Stomach (tissue), 19 donors: ENCODE data around the gene DEDD2. TPM values are rescaled to one million over a fixed set of nuclear protein-coding genes. Genes with fewer than 3 reads are reported as not detected.
"Not testable (repeated sequence)": the region's sequence is repeated elsewhere in the genome, so short reads cannot be mapped to it uniquely, and the experiment has no call there.

Experiments
- DNase-seq, 2 donors: peaks; one replicate each; pipeline versions ENCODE4 v3.0.0 to v3.0.0-alpha.2; 2013 to 2019
- H3K27ac ChIP-seq, 5 donors: fragments of 200-600 bp in 4 of 5; sonication (generic) in 4 of 5; one replicate each; pipeline ENCODE4 v1.5.1; 2013 to 2019; ENCODE audit warnings: mild to moderate bottlenecking in 1 of 5, moderate library complexity in 1 of 5
- H3K27me3 ChIP-seq, 3 donors: fragments of 200-600 bp; sonication (generic); one replicate each; pipeline ENCODE4 v1.5.1; 2017 to 2019; ENCODE audit warnings: mixed run types in 1 of 3
- H3K36me3 ChIP-seq, 4 donors: fragments of 200-600 bp; sonication (generic); 1 replicate in 3 of 4; 2 replicates in 1 of 4; pipeline ENCODE4 v1.5.1; 2016 to 2019
- H3K4me1 ChIP-seq, 4 donors: fragments of 200-600 bp; sonication (generic); one replicate each; pipeline ENCODE4 v1.5.1; 2016 to 2019
- H3K4me3 ChIP-seq, 4 donors: fragments of 200-600 bp; sonication (generic) in 3 of 4; one replicate each; pipeline ENCODE4 v1.5.1; 2016 to 2019; ENCODE audit warnings: mild to moderate bottlenecking in 1 of 4
- H3K9me3 ChIP-seq, 4 donors: fragments of 200-600 bp; sonication (generic); one replicate each; pipeline ENCODE4 v1.5.1; 2016 to 2019
- CTCF ChIP-seq, 7 experiments: fragments of 450-650 bp in 4 of 7; fragments of 200-600 bp in 3 of 7; sonication (generic) in 3 of 7; IDR thresholded peaks; one replicate each; pipeline ENCODE4 v1.5.1; 2016 to 2019; ENCODE audit warnings: antibody characterized with exemption in 7 of 7, control low read depth in 2 of 7, mild to moderate bottlenecking in 1 of 7
- EP300 ChIP-seq: sonication (generic); formaldehyde crosslinking; IDR thresholded peaks from one replicate; pipeline ENCODE4 v1.6.1; 2017; ENCODE audit warnings: antibody characterized with exemption
- POLR2A ChIP-seq, 4 donors: fragments of 450-650 bp; IDR thresholded peaks; one replicate each; pipeline ENCODE4 v1.6.1; 2016; ENCODE audit warnings: antibody characterized with exemption in 4 of 4, control low read depth in 2 of 4, mild to moderate bottlenecking in 1 of 4, moderate library complexity in 1 of 4
- POLR2AphosphoS5 ChIP-seq, 3 donors: sonication (generic); formaldehyde crosslinking; IDR thresholded peaks; one replicate each; pipeline ENCODE4 v1.6.1; 2016; ENCODE audit warnings: antibody characterized with exemption in 3 of 3
- WGBS, 5 donors: extraction: QIAGEN DNeasy Blood & Tissue Kit in 3 of 5; methylation state at CpG; one replicate each; pipeline versions ENCODE4 v1.1.5 to v1.1.7; 2013 to 2018; 5-methylcytosine and 5-hydroxymethylcytosine counted together
- intact Hi-C: fragments of 100-400 bp; cut with DNase I; formaldehyde crosslinking; loops from one replicate; pipeline ENCODE4 v1.15.1; 2023; ENCODE audit warnings: low total_unique reads
- long read RNA-seq, 10 donors: transcript quantifications; one replicate each; lab custom pipeline, GENCODE V29; 2026
- polyA plus RNA-seq, 3 donors: library from polyadenylated mRNA; stranded (reverse); fragments of 200-250 nt; gene quantifications; one replicate each; pipeline ENCODE4 v1.2.3, GENCODE V29; 2013
- total RNA-seq, 5 donors: library from RNA; depleted of rRNA; stranded (reverse); fragments of >200 nt; gene quantifications; one replicate each; pipeline versions ENCODE4 v1.1.0 to v1.2.3, GENCODE V29; 2014 to 2016
- donor health status: healthy with polysubstance abuse.
- donor health status: Bipolar disorder and iron deficiency.
- donor health status: healthy.

DEDD2 gene, protein sequence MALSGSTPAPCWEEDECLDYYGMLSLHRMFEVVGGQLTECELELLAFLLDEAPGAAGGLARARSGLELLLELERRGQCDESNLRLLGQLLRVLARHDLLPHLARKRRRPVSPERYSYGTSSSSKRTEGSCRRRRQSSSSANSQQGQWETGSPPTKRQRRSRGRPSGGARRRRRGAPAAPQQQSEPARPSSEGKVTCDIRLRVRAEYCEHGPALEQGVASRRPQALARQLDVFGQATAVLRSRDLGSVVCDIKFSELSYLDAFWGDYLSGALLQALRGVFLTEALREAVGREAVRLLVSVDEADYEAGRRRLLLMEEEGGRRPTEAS
- 100 to 1,000 TPM in 1 of 5 donors, 10 to 100 TPM in 4; 16.7 to 195 (median 43.8) TPM for total RNA-seq
- polyA plus RNA-seq: 10 to 100 TPM; 20.8 to 35.9 (median 22.0) TPM
- long read RNA-seq, donor 1, partial matches to known transcripts: 0 of 3 reads
- long read RNA-seq, donor 1, other reads (novel, unspliced or antisense): 0 of 3 reads
- long read RNA-seq, donor 2, transcript DEDD2-205 (5 exons, 1,183 nt): major isoform, 5 of 20 reads
- long read RNA-seq, donor 2, partial matches to known transcripts: 14 of 20 reads
- long read RNA-seq, donor 2, other reads (novel, unspliced or antisense): 0 of 20 reads
- long read RNA-seq, donor 3, partial matches to known transcripts: 0 of 3 reads
- long read RNA-seq, donor 3, other reads (novel, unspliced or antisense): 0 of 3 reads
- long read RNA-seq, donor 4: 0 reads
- long read RNA-seq, donor 5, partial matches to known transcripts: 0 of 6 reads
- long read RNA-seq, donor 5, other reads (novel, unspliced or antisense): 0 of 6 reads
- long read RNA-seq, donor 6, transcript DEDD2-205 (5 exons, 1,183 nt): major isoform, 6 of 10 reads
- long read RNA-seq, donor 6, partial matches to known transcripts: 0 of 10 reads
- long read RNA-seq, donor 6, other reads (novel, unspliced or antisense): 0 of 10 reads
- long read RNA-seq, donor 7, partial matches to known transcripts: 0 of 1 reads
- long read RNA-seq, donor 7, other reads (novel, unspliced or antisense): 0 of 1 reads
- long read RNA-seq, donor 8, partial matches to known transcripts: 0 of 7 reads
- long read RNA-seq, donor 8, other reads (novel, unspliced or antisense): 0 of 7 reads
- long read RNA-seq, donor 9, partial matches to known transcripts: 0 of 1 reads
- long read RNA-seq, donor 9, other reads (novel, unspliced or antisense): 0 of 1 reads
- long read RNA-seq, donor 10, partial matches to known transcripts: 0 of 2 reads
- long read RNA-seq, donor 10, other reads (novel, unspliced or antisense): 0 of 2 reads

DNA sequence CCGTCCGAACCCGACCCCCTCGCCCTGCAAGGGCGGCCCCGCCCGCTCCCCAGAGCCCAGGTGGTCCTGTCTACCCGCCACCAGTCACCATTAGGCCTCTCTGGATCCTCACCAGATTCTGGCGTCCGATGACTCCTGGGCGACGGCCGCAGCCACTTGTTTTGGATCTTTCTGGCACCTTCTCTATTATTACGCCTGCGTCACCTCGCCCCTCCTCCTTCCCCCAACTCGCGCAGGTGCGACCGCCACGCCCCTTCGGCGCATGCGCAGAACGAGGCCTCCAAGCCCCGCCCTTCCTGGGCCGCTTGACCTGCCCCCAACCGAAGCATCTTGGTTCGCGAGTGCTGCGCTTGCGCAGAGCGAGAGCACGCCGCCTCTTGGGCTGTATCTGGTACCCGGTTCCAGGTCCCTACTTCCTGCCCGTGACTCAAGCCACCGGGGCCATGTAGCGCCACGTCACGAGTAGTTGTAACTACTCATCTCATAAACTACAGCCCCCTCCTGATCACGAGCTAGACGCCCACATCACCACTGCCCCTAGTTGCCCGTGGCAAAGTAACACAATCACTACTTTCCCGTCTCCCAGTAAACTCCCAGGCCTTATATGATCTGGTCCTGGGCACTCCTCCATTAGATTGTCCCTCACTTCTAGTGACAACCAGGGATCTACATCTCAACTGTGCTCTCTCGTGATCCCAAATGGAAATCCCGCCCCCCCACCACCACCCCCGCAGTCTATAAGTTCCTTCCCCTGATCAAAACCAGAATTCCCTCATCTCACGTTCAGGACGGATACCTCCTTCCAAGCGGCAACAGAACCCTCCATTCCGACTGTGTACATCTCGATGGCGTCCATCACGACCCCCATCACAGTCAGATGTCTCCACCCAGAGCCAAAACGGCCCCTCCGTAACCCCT lies at the start of gene DEDD2:
Gene DEDD2, minus strand, starts transcription at position 158 of the 918 bp plus-strand sequence. CDS start 670 bp downstream, outside the sequence.
- Histone ChIP-seq H3K9me3 (no peaks in the 10 kb centered on the region), H3K4me3 (peak within 1 kb of the TSS; percentile 71 to 94 (median 84)), H3K27ac (peak within 1 kb of the TSS; percentile 89 to 98 (median 94)), H3K27me3 (no peaks in the 10 kb centered on the region), H3K4me1 (peaks cover 40 to 87% (median 68%) of the 10 kb centered on the region in 4 donors), H3K36me3 (peaks cover 11 to 28% (median 26%) of the 10 kb centered on the region in 4 donors)
- TF ChIP-seq CTCF (IDR thresholded peaks at IDR 0.05): peak in 1 of 7 experiments; percentile 25
- TF ChIP-seq POLR2A (IDR thresholded peaks at IDR 0.05): peak in 2 of 4 donors; percentile 78 to 82
- peak; percentile 95 to 96 (median 95) for TF ChIP-seq POLR2AphosphoS5 (IDR thresholded peaks at IDR 0.05)
- TF ChIP-seq EP300: no peak
- WGBS, 5 donors: 17 to 18% (median 17%) methylated on average over 53 to 57 of the region's 57 CpGs
- DNase-seq: peak; percentile 99
- intact Hi-C loops: no loop called here

DNA sequence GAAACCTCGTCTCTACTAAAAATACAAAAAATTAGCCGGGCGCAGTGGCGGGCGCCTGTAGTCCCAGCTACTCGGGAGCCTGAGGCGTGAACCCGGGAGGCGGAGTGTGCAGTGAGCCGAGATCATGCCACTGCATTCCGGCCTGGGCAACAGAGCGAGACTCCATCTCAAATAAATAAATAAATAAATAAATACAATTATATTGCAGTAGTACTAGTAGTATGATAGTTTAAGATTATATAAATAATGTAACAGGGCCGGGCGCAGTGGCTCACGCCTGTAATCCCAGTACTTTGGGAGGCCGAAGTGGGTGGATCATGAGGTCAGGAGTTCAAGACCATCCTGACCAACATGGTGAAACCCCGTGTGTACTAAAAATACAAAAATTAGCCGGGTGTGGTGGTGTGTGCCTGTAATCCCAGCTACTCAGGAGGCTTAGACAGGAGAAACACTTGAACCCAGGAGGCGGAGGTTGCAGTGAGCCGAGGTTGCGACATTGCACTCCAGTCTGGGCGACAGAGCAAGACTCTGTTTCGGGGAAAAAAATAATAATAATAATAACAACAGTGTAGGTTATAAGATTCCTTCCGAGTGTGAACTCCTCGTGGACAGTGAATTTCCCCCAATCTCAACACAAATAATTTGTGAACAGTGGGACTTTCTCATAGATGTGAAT lies 49.6 kb upstream of the DEDD2 start:
- H3K36me3 ChIP-seq, H3K27me3 ChIP-seq, DNase-seq, intact Hi-C loops, H3K9me3 ChIP-seq, H3K4me3 ChIP-seq: not testable (repeated sequence)
- 91 to 95% (median 93%) methylated on average over 21 to 25 of the region's 25 CpGs for WGBS, 5 donors
- peak overlapping the region in 2 of 5 donors; percentile 99 to 100 for H3K27ac ChIP-seq
- peaks cover 23 to 38% (median 30%) of the 10 kb centered on the region in 4 donors for H3K4me1 ChIP-seq

DNA sequence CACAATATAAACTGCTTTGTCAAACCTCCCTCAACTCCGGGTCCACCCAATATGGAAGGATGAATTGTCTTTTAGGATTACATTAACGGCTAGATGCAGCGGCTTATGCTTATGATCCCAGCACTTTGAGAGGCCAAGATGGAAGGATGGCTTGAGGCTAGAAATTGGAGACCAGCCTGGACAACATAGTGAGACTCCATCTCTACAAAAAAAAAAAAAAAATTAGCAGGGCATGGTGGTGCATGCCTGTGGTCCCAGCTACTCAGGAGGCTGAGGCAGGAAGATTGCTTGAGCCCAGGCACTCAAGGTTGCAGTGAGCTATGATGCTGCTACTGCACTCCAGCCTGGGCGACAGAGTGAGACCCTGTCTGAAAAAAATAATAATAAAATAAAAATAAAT lies 48.6 kb upstream of the DEDD2 start:
- WGBS, 5 donors: 90 to 93% (median 92%) methylated on average over 4 of the region's 4 CpGs
- H3K9me3 ChIP-seq, intact Hi-C loops, H3K36me3 ChIP-seq, H3K4me3 ChIP-seq, H3K27ac ChIP-seq, H3K27me3 ChIP-seq, DNase-seq: not testable (repeated sequence)
- H3K4me1 ChIP-seq: peaks cover 20 to 28% (median 22%) of the 10 kb centered on the region in 4 donors

DNA sequence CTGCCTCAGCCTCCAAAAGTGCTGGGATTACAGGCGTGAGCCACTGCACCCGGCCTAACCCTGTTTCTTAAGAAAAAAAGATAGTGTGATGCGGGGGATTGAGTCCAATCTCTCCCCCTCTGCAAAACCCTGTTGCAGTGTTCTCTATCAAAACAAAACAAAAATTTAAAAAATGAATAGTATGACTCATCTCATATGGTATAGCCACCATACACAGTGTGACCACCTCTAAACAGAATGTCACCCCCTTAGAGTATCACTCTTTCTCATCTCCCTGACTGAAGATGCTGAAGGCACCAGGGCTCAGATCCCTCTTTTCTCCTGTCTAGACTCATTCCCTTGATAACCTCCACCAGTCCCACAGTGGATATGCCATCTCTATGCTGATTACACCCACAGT lies 44.3 kb upstream of the DEDD2 start:
- DNase-seq: no peak
- intact Hi-C loops: no loop called here
- TF ChIP-seq POLR2A (IDR thresholded peaks at IDR 0.05) (no peak), POLR2AphosphoS5 (IDR thresholded peaks at IDR 0.05) (no peak)
- 83 to 93% (median 90%) methylated on average over 3 of the region's 3 CpGs for WGBS, 5 donors
- Histone ChIP-seq H3K9me3 (no peaks in the 10 kb centered on the region), H3K36me3 (no peaks in the 10 kb centered on the region), H3K27ac (no peak overlapping the region), H3K4me3 (no peak overlapping the region), H3K4me1 (peaks cover 0 to 5% (median 1%) of the 10 kb centered on the region in 4 donors), H3K27me3 (no peaks in the 10 kb centered on the region)

GRCh38 chr19:42257842-42258241 lies 40.4 kb upstream of the DEDD2 start:
- H3K27ac ChIP-seq, DNase-seq, H3K4me3 ChIP-seq, H3K36me3 ChIP-seq, H3K27me3 ChIP-seq, H3K9me3 ChIP-seq, intact Hi-C loops: not testable (repeated sequence)
- 73 to 96% (median 82%) methylated on average over 3 of the region's 3 CpGs for WGBS, 5 donors
- peaks cover 2 to 27% (median 19%) of the 10 kb centered on the region in 4 donors for H3K4me1 ChIP-seq
